ENCODE measurements around the gene APOL6.
A peak's percentile ranks its signal among the peaks of the same experiment; 100 is the strongest.
"Not testable (repeated sequence)": the region's sequence is repeated elsewhere in the genome, so short reads cannot be mapped to it uniquely, and the experiment has no call there.

The APOL6 gene

GRCh38 chr22:35679492-35679891 is 31.2 kb downstream of the APOL6 start:
- DNase-seq (ENCODE audit: low read depth), result peak; percentile 56

DNA sequence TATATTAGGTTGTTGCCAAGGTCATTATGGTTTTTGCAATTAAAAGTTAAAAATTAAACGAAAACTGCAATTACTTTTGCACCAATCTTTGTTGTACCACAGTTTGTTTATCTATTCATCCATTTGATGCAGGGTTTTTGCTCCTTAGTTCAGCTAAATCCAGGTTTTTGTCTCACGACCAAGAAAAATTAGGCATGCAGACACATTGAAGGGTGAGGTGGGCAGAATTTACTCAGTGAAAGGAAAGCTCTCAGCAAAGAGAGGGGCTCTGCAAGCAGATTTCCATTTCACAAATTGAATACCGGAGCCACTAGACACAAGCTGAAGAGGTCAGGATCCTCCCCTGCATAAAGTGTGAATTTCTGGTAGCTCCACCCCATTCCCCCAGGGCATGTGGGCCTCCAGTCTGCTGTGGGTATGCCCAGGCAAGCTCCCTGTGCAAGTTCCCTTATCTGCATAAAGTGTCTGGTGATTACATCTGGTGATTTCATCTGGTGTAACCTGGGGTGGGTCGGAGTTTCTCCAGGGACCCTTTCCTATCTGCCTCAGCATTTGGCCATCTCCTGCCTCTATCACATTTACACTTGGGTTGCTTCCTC is 33.3 kb downstream of the APOL6 start:
- no peak for DNase-seq (ENCODE audit: low read depth)

DNA sequence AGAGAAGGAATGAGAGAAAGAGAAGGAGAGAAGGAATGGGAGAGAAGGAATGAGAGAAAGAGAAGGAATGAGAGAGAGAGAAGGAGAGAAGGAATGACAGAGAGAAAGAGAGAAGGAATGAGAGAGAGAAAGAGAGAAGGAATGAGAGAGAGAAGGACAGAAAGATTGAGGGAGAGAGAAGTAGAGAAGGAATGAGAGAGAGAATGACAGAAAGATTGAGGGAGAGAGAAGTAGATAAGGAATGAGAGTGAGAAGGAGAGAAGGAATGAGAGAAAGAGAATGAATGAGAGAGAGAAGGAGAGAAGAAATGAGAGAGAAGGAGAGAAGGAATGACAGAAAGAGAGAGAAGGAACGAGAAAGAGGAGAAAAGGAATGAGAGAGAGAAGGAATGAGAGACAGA is 35.3 kb downstream of the APOL6 start:
- no peak for DNase-seq (ENCODE audit: low read depth)

- peak; percentile 47 for DNase-seq (ENCODE audit: low read depth)
These were observed 36.0 kb downstream of the APOL6 start for GRCh38 chr22:35684270-35684700.

GRCh38 chr22:35684732-35685131 is 36.5 kb downstream of the APOL6 start:
- DNase-seq (ENCODE audit: low read depth), result no peak

DNA sequence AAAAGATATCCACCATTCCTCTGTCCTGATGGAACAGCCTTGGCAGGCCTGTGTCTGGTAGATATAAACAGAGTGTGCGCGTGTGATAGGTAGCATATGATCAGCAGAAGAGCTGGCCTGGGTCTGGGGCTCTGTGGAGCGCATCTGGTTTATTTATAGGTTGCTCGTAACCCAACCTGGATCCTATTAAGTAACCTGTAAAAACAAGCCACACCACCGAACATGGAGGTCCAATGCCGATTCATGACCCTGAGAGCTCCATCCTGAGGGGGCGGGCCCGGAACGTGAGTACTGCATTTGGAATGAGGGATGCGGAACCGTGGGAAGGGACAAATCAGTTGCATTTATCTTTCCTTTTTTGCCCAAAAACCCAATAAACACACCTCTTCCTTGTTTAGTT is 37.5 kb downstream of the APOL6 start:
- peak; percentile 50 for DNase-seq (ENCODE audit: low read depth)

DNA sequence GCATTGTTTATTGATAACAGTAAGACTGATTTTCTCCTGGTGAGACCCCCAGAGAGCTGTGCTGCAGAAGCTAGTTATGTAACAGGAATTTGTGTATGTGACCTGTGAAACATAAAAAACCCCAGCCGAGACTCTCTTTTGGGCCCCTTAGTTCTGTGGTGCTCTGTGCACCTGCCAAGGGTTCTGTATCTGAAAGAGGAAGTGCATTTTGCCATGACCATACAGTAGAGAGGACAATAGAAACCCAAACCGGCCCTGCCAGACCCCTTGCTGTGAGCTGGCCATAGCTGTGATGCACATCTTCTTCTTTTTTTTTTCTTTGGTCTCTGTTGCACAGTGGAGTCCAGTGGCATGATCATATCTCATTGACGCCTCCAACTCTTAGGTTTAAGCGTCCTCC is 38.1 kb downstream of the APOL6 start:
- no peak for DNase-seq (ENCODE audit: low read depth)

DNA sequence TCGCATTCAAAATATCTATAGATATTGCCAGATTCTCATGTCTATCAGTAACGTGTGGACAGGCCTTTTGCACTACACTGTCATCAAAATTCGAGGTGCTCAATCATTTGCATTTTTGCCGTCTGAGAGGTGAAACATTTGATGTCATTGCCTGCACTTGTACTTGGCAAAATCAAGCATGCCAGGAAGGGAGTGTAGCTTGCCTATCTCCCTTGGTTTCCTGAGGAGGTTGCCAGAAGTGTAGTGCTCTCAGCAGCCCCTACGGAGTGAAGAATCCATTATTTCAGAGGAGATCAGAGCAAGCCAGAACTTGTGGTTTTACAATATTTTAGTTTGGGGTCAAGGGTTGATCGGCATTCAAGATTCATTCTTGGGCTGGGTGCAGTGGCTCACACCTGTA is 39.2 kb downstream of the APOL6 start:
- DNase-seq (ENCODE audit: low read depth), result no peak

DNA sequence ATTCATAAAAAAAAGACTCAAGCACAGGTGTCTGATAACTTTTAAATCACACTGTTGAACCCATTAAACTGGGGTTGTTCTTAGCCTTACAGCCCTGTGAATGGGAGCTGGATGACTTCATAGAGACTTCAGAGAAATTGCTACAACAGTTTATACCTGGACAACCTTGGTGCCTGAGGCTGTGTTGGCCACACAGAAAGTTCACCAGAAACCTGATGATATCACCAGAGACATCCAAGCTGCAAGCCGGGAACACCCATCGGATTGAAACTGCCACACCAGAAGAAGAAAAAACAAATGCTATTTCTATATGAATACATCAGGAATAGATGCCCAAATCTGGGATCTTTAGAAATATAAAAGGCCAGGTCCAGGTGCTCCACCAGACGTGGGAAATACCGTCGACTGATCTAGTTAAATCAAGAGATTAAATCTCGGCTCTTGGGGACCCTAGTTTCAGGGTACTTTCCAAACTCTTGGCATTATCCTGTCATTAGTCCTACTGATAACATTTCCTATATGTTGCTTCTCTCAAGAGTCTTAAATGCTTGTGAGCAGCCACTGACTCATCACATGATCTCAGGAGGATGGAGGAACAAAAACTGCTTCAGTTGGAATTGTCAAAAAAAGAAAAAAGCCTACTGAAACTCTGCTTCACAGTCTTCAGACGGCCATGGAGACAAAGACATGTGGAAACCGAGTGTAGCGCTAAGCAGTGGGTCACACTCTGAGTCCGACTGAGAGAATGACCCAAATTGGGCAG is 40.8 kb downstream of the APOL6 start:
- peak; percentile 59 for DNase-seq (ENCODE audit: low read depth)

DNA sequence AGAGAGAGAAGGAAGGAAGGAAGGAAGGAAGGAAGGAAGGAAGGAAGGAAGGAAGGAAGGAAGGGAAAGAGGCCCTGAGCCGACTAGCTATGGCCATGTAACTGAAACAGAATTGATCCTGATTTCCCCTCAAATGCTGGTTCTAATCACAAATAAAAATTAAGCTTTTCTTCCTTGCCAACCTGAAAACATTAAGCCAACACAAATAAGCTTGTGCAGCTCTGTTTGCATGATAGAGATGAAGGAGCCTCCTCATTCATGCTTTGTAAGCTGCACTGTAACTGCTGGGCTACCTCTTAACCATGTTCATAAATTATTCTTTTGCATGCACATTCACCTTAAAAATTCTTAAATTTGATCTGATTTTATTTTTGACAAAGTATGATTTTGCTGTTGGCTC is 41.8 kb downstream of the APOL6 start:
- no peak for DNase-seq (ENCODE audit: low read depth)

DNA sequence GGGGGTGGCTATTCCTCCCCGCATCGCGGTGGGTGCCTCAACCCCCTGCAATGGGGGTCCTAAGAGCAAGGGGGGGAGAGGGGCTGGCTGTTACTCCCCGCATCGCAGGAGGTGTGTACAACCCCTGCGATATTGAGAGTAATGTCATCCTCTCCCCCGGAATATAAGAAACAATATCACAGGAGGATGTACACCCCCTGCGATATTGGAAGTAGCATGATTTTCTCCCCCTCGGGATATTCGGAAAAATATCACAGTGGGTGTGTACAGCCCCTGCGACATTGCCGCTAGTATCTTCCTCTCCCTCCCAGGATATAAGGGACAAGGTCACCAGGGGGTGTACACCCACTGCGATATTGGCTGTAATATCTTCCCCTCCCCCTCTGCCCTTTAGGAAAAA is 47.0 kb downstream of the APOL6 start:
- no peak for DNase-seq (ENCODE audit: low read depth)

GRCh38 chr22:35697142-35697541 is 48.9 kb downstream of the APOL6 start:
- DNase-seq (ENCODE audit: low read depth), result no peak

DNA sequence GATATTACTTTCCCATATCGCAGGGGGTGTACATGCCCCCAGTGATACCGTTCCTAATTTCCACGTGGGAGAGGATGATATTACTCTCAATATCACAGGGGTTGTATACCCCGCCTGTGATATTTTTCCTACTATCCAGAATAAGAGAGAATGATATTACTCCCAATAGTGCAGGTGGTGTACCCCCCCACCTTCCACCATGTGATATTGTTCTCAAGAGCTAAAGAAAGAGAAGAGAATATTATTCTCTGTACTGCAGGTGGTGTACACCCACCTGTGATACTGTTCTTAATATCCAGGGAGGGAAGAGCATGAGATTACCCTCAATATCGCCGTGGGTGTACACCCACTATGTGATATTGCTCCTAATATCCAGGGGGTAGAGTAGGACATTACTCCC is 51.6 kb downstream of the APOL6 start:
- DNase-seq (ENCODE audit: low read depth), result not testable (repeated sequence)

DNA sequence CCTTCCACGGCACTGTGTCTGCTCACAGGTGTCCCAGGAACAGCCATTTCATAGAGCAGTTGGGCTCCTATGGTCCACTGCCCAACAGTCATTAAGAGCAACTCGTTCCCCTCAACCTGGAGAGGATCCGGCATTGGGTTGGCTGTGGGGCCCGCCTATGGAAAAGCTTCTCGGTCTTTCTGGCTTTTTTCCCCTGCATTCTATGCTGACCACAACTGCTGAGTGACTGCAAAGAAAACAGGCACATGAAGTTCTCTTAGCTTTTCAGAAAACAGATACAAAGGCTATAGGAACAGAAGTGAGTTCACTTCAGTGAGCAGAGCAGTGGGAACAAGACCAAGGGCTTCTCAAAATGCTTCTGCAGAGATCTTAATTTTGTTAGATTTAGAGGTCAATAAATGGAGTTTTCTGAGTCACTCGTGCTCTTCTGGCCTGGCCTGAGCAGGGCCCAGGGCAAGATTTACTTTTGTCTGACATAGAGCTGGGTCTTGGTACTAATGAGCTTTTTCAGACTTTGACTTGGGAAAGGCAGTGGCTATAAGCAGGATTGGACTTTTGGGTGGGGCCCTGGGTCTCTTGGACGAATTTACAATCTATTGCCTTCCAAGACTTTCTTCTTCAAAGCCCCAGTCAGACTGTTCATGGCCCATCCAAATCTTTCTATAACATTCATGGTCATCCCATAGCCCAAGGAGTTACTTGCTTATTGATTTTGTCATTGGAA is 55.8 kb downstream of the APOL6 start:
- DNase-seq (ENCODE audit: low read depth), result peak; percentile 12

DNA sequence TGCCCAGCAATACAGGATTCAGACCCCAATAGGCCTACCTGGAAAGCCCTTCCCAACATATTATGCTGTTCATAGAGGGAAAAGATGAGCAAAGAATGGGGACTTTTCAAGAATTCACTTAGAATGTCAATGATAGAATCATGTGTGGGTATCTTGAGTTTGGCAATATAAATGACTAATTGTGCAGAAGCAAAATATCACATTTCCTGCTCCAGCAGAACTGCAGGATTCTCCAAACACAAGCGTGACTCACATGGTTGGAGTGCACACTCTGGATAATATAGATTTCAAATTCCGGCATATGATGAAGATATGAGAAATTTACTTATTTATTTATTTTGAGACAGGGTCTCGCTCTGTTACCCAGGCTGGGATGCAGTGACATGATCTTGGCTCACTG is 56.9 kb downstream of the APOL6 start:
- DNase-seq (ENCODE audit: low read depth), result peak; percentile 95

GRCh38 chr22:35708453-35708852 is 60.2 kb downstream of the APOL6 start:
- no peak for DNase-seq (ENCODE audit: low read depth)

DNA sequence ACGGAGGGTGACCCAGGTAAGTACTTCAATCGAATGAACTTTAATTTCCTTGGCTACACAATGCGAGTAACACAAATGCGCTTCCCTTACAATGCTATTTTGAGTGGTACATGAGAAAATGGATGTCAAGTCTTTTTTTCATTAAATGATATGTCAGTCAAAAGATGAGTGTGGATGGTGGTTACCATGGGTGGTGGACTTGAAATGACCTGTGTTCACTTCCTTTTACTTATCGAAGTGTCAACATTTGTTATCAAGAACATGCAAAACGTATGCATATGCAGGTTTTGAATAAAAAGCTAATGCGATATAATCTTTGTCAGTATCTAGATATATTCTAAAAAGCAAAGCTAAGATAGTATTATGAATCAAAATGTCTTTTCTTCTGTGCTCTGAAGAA is 60.7 kb downstream of the APOL6 start:
- no peak for DNase-seq (ENCODE audit: low read depth)

- no peak for DNase-seq (ENCODE audit: low read depth)
These were observed 63.1 kb downstream of the APOL6 start for GRCh38 chr22:35711336-35711735.

- peak; percentile 28 for DNase-seq (ENCODE audit: low read depth)
These were observed 64.4 kb downstream of the APOL6 start for GRCh38 chr22:35712672-35713071.

- DNase-seq (ENCODE audit: low read depth), result no peak
These were observed 69.3 kb downstream of the APOL6 start, which contains the start of gene APOL5 for GRCh38 chr22:35717572-35717971. Gene APOL5 (plus strand): TSS chr22:35717872. CDS start chr22:35717872, 0 bp downstream.

Data from ELR (cell line).